CD4-positive, alpha-beta memory T cell (primary cell): ENCODE results near the gene SFXN5. TPM values are rescaled to one million over a fixed set of nuclear protein-coding genes. Genes with fewer than 3 reads are reported as not detected.

Experiments used
- CTCF ChIA-PET: fragments of 350-600 bp; sonication (Branson Sonifier 250); formaldehyde crosslinking; loops from one replicate; lab custom pipeline; 2021; ENCODE audit warnings: inconsistent platforms; ENCODE audit not compliant: partially characterized antibody; lab: Charles Lee
- POLR2A ChIA-PET: fragments of 350-600 bp; sonication (Branson Sonifier 250); formaldehyde crosslinking; loops from one replicate; lab custom pipeline; 2021; ENCODE audit not compliant: partially characterized antibody; lab: Charles Lee
- DNase-seq, 5 donors: peaks; one replicate each; pipeline versions ENCODE4 v3.0.0 to v3.0.0-alpha.2; 2020 to 2022; ENCODE audit warnings: mixed read lengths in 1 of 5
- H3K27ac ChIP-seq: one replicate; pipeline ENCODE4 v1.7.0; 2013; ENCODE audit warnings: low read depth, low read length
- H3K27me3 ChIP-seq: 2 replicates; pipeline ENCODE4 v1.7.0; 2013; ENCODE audit warnings: mild to moderate bottlenecking, low read length, moderate library complexity; ENCODE audit not compliant: insufficient read depth
- H3K36me3 ChIP-seq: 2 replicates; pipeline ENCODE4 v1.7.0; 2013; ENCODE audit warnings: mild to moderate bottlenecking, low read length, moderate library complexity; ENCODE audit not compliant: insufficient read depth
- H3K4me1 ChIP-seq: 2 replicates; pipeline ENCODE4 v1.7.0; 2013; ENCODE audit warnings: mild to moderate bottlenecking, low read length, moderate library complexity; ENCODE audit not compliant: insufficient read depth
- H3K4me3 ChIP-seq, 2 donors: one replicate each; pipeline ENCODE4 v1.7.0; 2013; ENCODE audit warnings: low read length in 2 of 2, mild to moderate bottlenecking in 1 of 2
- H3K9me3 ChIP-seq, 2 donors: one replicate each; pipeline ENCODE4 v1.7.0; 2013; ENCODE audit warnings: low read length in 2 of 2, control low read depth in 1 of 2; ENCODE audit not compliant: control insufficient read depth in 1 of 2
- H3K27ac Mint-ChIP-seq, 7 donors: one replicate each; pipeline ENCODE4 v1.8.0; 2020 to 2021; ENCODE audit warnings: mixed read lengths in 7 of 7, mild to moderate bottlenecking in 6 of 7, inconsistent platforms in 3 of 7, moderate library complexity in 3 of 7
- H3K27me3 Mint-ChIP-seq, 2 donors: one replicate each; pipeline ENCODE4 v1.8.0; 2020 to 2021; ENCODE audit warnings: mixed read lengths in 2 of 2
- H3K36me3 Mint-ChIP-seq, 2 donors: one replicate each; pipeline ENCODE4 v1.8.0; 2020 to 2021; ENCODE audit warnings: mixed read lengths in 2 of 2, inconsistent platforms in 1 of 2, mild to moderate bottlenecking in 1 of 2
- H3K4me1 Mint-ChIP-seq, 4 donors: one replicate each; pipeline ENCODE4 v1.8.0; 2020 to 2021; ENCODE audit warnings: mixed read lengths in 4 of 4, mild to moderate bottlenecking in 1 of 4
- H3K4me3 Mint-ChIP-seq, 8 donors: one replicate each; pipeline ENCODE4 v1.8.0; 2020 to 2021; ENCODE audit warnings: mixed read lengths in 8 of 8, mild to moderate bottlenecking in 7 of 8, moderate library complexity in 6 of 8, inconsistent platforms in 3 of 8
- H3K9me3 Mint-ChIP-seq, 8 donors: one replicate each; pipeline ENCODE4 v1.8.0; 2020 to 2021; ENCODE audit warnings: mixed read lengths in 8 of 8, mild to moderate bottlenecking in 5 of 8, inconsistent platforms in 3 of 8, moderate library complexity in 1 of 8
- intact Hi-C: fragments of 100-400 bp; cut with micrococcal nuclease; formaldehyde crosslinking; loops from one replicate; pipeline ENCODE4 v1.15.1; 2023
- polyA plus RNA-seq, 2 donors: library from polyadenylated mRNA; unstranded; fragments of 300-500 nt; fragmentation: Illumina TruSeq; gene quantifications; one replicate each; pipeline ENCODE4 v1.2.3, GENCODE V29; 2021
- total RNA-seq, 2 experiments: library from RNA; stranded (reverse); gene quantifications; one replicate each; pipeline ENCODE4 v1.2.3, GENCODE V29; 2021

SFXN5 gene
- total and polyA plus RNA-seq, 4 experiments from 2014 or later, result 0.95 to 10.0 (median 4.1) TPM

DNA sequence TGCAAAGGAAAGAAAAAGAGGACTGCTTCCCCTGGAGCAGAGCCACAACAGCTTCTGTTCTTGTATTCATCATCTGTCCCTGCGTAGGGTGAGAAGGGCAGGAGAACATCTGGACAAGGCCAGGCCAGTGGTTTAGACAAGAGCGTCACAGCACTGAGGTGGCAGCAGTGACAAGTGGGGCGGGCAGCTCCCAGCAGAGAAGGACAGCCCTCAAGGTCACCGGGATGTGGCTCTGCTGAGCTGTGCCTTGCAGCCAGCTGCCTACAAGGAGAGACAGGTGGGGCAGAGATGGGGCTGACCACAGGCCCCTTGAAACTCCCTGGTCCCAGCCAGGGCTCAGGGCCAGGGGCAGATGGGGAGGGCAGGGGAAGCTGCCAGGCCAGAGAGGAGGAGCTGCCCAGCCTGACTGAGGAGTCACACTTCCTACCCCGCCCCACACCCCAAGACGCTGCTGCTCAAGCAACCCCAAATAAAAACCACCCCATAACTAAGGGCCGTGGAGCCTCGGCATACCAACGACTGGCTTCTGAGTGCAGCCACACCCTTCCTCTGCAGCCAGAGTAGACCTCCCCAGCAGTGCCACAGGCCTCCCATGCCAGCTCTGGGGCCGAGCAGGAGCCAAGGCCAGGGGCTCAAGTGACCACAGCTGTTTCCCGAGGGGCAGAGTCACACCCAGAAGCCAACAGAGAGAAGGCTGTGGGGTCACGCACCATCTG lies 35.9 kb upstream of the SFXN5 start:
- Mint-ChIP-seq H3K4me1 (peaks cover 36 to 79% (median 53%) of the 10 kb centered on the region in 4 donors), H3K36me3 (no peaks in the 10 kb centered on the region), H3K9me3 (no peaks in the 10 kb centered on the region), H3K4me3 (peak overlapping the region in 3 of 8 donors; percentile 14 to 64 (median 57)), H3K27me3 (no peaks in the 10 kb centered on the region), H3K27ac (peak overlapping the region in 6 of 7 donors; percentile 8 to 87 (median 72))
- peak in 1 of 5 donors; percentile 20 for DNase-seq
- ChIA-PET POLR2A (no interaction called here), CTCF (interaction anchor here (0.9 to 3.5 kb wide), 4 partner anchors 19 to 105 kb away, joined by 3 to 13 read pairs (median 4); no protein-coding TSS in a partner anchor)
- intact Hi-C loops, result no loop called here
- H3K4me3 ChIP-seq, result no peak overlapping the region
- no peaks in the 10 kb centered on the region for H3K27me3 ChIP-seq
- H3K27ac ChIP-seq, result no peak overlapping the region
- peaks cover 56% of the 10 kb centered on the region for H3K4me1 ChIP-seq
- H3K9me3 ChIP-seq, result no peaks in the 10 kb centered on the region
- no peaks in the 10 kb centered on the region for H3K36me3 ChIP-seq

DNA sequence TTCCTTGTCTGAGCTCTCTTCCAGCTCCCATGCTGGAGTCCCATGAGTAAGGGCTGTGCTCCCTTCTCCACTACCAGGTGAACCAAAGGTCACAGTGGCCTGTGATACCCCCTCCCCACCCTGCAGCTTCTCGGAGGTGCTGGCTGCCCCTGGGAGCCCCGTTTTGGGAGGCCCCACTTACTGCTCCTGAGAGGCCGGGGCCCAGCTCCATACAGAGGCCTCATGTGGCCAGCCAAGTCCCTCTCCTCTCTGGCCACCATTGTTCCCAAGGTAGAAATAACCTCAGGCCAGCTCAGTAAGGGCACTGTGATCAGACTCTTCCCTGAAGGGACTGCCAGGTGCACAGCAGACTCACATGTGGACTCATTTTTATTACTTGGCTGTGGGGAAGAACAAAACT lies 35.3 kb upstream of the SFXN5 start:
- Mint-ChIP-seq H3K27ac (peak overlapping the region in 3 of 7 donors; percentile 66 to 81 (median 79)), H3K27me3 (no peaks in the 10 kb centered on the region), H3K9me3 (no peaks in the 10 kb centered on the region), H3K4me3 (peak overlapping the region in 3 of 8 donors; percentile 17 to 64 (median 57)), H3K36me3 (no peaks in the 10 kb centered on the region), H3K4me1 (peaks cover 34 to 75% (median 52%) of the 10 kb centered on the region in 4 donors)
- ChIA-PET CTCF (interaction anchor here (0.9 to 3.5 kb wide), 3 partner anchors 49 to 106 kb away, joined by 3 to 13 read pairs (median 4); no protein-coding TSS in a partner anchor), POLR2A (no interaction called here)
- no peaks in the 10 kb centered on the region for H3K9me3 ChIP-seq
- no peak for DNase-seq
- no peaks in the 10 kb centered on the region for H3K27me3 ChIP-seq
- peaks cover 50% of the 10 kb centered on the region for H3K4me1 ChIP-seq
- no peak overlapping the region for H3K4me3 ChIP-seq
- intact Hi-C loops, result no loop called here
- H3K36me3 ChIP-seq, result no peaks in the 10 kb centered on the region
- no peak overlapping the region for H3K27ac ChIP-seq

DNA sequence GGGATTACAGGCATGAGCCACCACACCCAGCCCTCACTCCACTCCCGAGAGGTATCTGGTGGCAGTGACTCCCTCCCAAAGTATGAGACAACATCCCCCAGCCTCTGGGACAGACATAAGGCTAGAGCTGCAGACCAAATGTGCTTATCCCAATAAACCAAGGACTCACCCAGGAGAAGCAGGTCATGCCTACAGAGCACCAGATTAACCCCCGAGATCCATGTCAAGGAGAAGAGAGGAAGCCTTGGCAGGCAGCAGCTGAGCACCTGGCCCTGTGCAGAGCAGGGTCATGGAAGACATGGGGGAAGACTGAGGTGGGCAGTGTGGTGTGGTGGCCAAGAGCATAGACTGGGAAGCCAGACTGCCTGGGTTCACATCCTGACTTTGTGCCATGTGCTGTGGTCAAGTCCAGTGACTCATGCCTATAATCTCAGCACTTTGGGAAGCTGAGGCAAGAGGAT lies 34.0 kb upstream of the SFXN5 start:
- no peaks in the 10 kb centered on the region for H3K27me3 ChIP-seq
- H3K4me1 Mint-ChIP-seq, result peaks cover 28 to 67% (median 46%) of the 10 kb centered on the region in 4 donors
- no peak overlapping the region for H3K4me3 ChIP-seq
- ChIA-PET CTCF (interaction anchor here (1.2 kb wide), 1 partner anchor 72 kb away, joined by 3 read pairs; no protein-coding TSS in a partner anchor), POLR2A (no interaction called here)
- H3K27ac ChIP-seq, result no peak overlapping the region
- no peak for DNase-seq
- no peaks in the 10 kb centered on the region for H3K36me3 ChIP-seq
- no peaks in the 10 kb centered on the region for H3K9me3 ChIP-seq
- no peaks in the 10 kb centered on the region for H3K36me3 Mint-ChIP-seq
- no peaks in the 10 kb centered on the region for H3K9me3 Mint-ChIP-seq
- no peak overlapping the region for H3K4me3 Mint-ChIP-seq
- H3K27me3 Mint-ChIP-seq, result no peaks in the 10 kb centered on the region
- peaks cover 38% of the 10 kb centered on the region for H3K4me1 ChIP-seq
- intact Hi-C loops, result no loop called here
- H3K27ac Mint-ChIP-seq, result peak overlapping the region in 2 of 7 donors; percentile 18 to 35

DNA sequence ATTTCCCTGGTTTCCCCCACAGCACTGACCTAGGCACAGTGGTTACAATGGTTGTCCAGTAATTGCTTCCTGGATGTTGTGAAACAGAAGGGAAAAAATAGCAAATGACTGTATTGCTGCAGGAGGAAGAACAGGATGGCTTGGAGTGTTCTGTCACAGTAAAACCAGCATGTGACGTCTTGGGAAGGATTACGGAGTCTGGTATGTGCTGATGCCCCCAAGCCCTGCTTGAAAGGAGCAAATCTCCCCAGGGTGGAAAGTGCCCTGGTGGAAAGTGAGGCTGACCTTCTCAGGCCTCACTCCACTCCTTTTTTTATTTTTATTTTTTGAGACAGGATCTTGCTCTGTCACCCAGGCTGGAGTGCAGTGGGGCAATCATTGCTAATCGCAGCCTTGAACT lies 33.4 kb upstream of the SFXN5 start:
- Mint-ChIP-seq H3K36me3 (no peaks in the 10 kb centered on the region), H3K4me1 (peaks cover 25 to 61% (median 44%) of the 10 kb centered on the region in 4 donors), H3K27me3 (no peaks in the 10 kb centered on the region), H3K9me3 (no peaks in the 10 kb centered on the region), H3K27ac (peak overlapping the region in 4 of 7 donors; percentile 8 to 90 (median 70)), H3K4me3 (no peak overlapping the region)
- Histone ChIP-seq H3K4me3 (no peak overlapping the region), H3K9me3 (no peaks in the 10 kb centered on the region), H3K36me3 (no peaks in the 10 kb centered on the region), H3K4me1 (peaks cover 33% of the 10 kb centered on the region), H3K27me3 (no peaks in the 10 kb centered on the region), H3K27ac (no peak overlapping the region)
- intact Hi-C loops, result no loop called here
- CTCF ChIA-PET, result interaction anchor here (1.2 kb wide), 1 partner anchor 73 kb away, joined by 3 read pairs; no protein-coding TSS in a partner anchor
- POLR2A ChIA-PET, result no interaction called here
- no peak for DNase-seq

DNA sequence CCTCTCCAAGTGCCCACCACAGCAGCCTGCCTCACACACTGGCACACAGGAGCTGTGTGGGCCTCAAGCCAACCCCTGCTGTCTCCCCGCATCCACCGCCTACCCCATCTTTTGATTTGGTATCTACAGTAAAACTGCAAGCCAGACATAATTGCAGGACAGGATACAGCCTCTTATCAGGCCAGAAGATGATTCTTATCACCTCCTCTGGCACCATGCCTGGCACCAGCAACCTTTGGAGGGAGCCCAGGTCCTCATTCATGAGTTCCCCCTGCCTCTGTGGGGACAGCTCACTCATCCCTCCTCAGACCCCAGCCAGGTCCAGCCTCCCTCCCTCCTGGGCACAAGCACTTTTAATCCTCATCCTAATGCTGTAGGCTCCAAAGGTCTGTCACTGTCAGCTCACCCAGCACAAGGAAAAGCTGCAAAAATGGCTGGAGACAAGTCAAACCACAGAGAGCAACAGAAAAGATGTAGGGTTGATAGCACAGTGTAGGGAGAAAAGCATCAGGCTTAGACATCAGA lies 31.6 kb upstream of the SFXN5 start:
- intact Hi-C loops, result no loop called here
- no peaks in the 10 kb centered on the region for H3K27me3 ChIP-seq
- ChIA-PET CTCF (interaction anchor here (1.6 to 2.1 kb wide), 2 partner anchors 9 to 17 kb away, joined by 4 read pairs; partner anchors contain the start of gene RAB11FIP5), POLR2A (no interaction called here)
- Mint-ChIP-seq H3K9me3 (no peaks in the 10 kb centered on the region), H3K4me3 (peak overlapping the region in 4 of 8 donors; percentile 40 to 72 (median 52)), H3K4me1 (peaks cover 24 to 49% (median 36%) of the 10 kb centered on the region in 4 donors), H3K27ac (peak overlapping the region; percentile 61 to 84 (median 77)), H3K27me3 (no peaks in the 10 kb centered on the region), H3K36me3 (no peaks in the 10 kb centered on the region)
- no peak for DNase-seq
- no peaks in the 10 kb centered on the region for H3K9me3 ChIP-seq
- H3K27ac ChIP-seq, result no peak overlapping the region
- peaks cover 29% of the 10 kb centered on the region for H3K4me1 ChIP-seq
- no peaks in the 10 kb centered on the region for H3K36me3 ChIP-seq
- H3K4me3 ChIP-seq, result no peak overlapping the region

DNA sequence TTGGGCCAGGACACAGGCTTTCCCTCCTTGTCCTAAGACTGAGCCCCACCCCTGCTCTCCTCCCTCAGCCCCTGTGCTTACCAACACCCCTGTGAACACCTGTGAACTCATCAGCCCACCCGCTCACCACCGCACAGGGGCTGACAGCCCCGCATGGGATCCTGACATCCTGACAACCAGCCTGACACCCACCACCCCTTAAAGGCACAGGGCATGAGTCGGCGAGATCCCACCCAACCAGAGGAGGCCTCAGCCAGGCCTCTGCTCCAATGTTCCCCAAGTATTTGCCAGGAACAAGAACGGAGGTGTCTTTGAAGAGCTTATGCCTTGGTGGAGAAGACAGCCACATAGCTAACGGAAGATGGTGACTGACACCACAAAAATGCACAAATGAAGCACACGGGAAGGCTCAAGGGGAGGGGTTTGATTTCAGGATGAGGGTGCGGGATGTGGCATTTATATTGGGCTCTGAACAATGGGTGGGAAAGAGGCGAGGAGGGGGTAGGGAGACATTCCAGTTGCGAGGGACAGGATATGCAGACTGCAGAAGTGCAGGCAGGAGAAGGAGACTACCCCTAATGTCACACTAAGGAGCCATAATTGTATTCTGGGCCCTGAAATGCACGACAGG lies 30.2 kb upstream of the SFXN5 start:
- no peaks in the 10 kb centered on the region for H3K36me3 ChIP-seq
- H3K27me3 Mint-ChIP-seq, result no peaks in the 10 kb centered on the region
- no peaks in the 10 kb centered on the region for H3K27me3 ChIP-seq
- H3K27ac Mint-ChIP-seq, result peak overlapping the region in 4 of 7 donors; percentile 50 to 78 (median 67)
- ChIA-PET POLR2A (no interaction called here), CTCF (interaction anchor here (1.6 to 2.1 kb wide), 2 partner anchors 11 to 16 kb away, joined by 4 read pairs; partner anchors contain the start of gene RAB11FIP5)
- no peak overlapping the region for H3K4me3 ChIP-seq
- peaks cover 16 to 42% (median 30%) of the 10 kb centered on the region in 4 donors for H3K4me1 Mint-ChIP-seq
- H3K27ac ChIP-seq, result no peak overlapping the region
- no peaks in the 10 kb centered on the region for H3K36me3 Mint-ChIP-seq
- no peak overlapping the region for H3K4me3 Mint-ChIP-seq
- intact Hi-C loops, result no loop called here
- DNase-seq, result no peak
- H3K9me3 Mint-ChIP-seq, result no peaks in the 10 kb centered on the region
- H3K9me3 ChIP-seq, result no peaks in the 10 kb centered on the region
- peaks cover 15% of the 10 kb centered on the region for H3K4me1 ChIP-seq

DNA sequence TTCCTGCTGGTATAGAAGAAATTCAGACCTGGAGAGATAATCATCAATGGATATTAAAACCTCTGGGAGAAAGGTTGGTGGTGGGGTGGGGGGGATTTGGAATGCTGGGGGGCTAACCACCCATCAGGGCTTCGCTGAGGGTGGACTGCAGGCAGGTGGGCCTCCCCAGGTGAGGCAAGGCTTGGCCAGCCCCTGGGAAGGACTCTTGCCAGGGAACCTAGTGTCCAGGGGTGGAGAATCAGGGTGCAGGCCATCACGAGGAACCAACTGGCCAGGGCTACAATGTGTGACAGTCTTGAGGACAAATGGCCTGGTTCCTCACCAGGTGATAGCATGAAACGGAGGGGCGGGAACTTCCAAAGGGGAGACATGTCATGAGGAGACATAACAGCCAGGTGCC lies 29.4 kb upstream of the SFXN5 start:
- no peak for DNase-seq

More for the DNA sequence above, 29.4 kb upstream of the SFXN5 start:
- Histone ChIP-seq H3K4me3 (no peak overlapping the region), H3K9me3 (no peaks in the 10 kb centered on the region), H3K27me3 (no peaks in the 10 kb centered on the region), H3K27ac (no peak overlapping the region), H3K36me3 (no peaks in the 10 kb centered on the region), H3K4me1 (peaks cover 14% of the 10 kb centered on the region)
- peaks cover 16 to 42% (median 32%) of the 10 kb centered on the region in 4 donors for H3K4me1 Mint-ChIP-seq
- no peaks in the 10 kb centered on the region for H3K27me3 Mint-ChIP-seq
- ChIA-PET CTCF (no interaction called here), POLR2A (no interaction called here)
- intact Hi-C loops, result no loop called here
- peak overlapping the region in 1 of 8 donors; percentile 5 for H3K4me3 Mint-ChIP-seq
- H3K36me3 Mint-ChIP-seq, result no peaks in the 10 kb centered on the region
- H3K9me3 Mint-ChIP-seq, result no peaks in the 10 kb centered on the region
- H3K27ac Mint-ChIP-seq, result peak overlapping the region in 2 of 7 donors; percentile 9 to 31
